ENCODE data around the gene CACNB1.
A peak's percentile ranks its signal among the peaks of the same experiment; 100 is the strongest.

The CACNB1 gene

DNA sequence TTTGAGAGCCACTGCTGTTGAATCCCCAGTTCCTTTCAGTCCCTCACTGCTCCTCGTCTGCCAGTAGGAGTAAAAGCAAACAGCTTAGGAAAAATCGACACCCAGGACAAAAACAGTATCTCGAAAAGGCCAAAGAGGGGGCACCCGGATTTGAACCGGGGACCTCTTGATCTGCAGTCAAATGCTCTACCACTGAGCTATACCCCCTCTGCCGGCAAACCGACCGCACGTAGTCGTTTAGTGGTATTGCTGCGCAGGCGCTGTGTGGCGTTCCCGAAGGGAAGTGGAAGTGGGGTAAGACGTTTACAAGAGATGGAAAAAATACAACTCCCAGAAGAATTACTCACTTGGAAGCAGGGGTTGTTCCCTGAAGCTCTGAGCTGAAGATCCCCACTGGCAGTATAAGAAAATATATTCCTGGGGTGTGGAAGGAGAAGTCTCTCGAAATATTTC, 43.8 kb downstream of the CACNB1 start:
- H3K4me3 ChIP-seq (ENCODE audit: low read depth, low read length): peak overlapping the region; percentile 98

DNA sequence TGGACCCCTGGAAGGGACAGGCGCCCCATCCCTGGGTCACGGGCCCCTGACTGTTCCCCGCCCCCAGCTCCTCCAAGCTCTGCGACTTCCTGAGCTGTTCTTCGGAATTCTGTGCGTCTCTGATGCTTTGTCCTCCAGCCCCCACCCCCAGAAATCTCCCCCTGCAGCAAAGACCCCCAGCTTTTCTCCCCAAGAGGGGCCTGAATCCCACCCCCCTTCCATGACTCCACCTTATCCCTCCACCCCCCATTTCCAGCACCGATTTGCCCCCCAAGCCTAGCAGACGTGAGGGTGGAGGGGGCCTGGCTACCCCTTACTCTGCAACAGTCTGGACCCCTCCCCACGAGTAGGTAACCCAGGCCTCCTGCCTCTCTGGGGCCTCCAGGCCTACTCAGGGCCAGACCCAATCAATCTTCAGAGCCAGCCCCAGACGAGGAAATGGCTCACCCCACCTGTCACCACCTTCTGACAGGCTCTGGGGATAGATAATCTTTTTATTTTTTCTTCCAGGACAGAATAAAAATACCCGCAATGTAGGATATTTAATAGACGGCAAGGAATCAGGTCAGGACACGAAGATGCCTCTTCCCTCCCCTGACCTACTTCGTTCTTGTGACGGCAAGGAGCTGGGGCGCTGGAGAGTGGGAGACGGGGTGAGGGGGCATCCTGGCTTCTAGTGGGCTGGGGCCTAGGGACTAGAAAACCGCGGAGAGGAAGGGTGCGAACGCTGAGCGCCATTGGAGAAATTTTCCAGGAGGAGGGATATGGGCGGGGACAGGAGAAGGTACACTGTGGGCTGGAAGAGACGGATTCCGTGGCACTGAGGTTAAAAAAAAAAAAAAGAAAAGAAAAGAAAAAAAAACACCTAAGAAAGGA, 45.3 kb downstream of the CACNB1 start:
- peak overlapping the region; percentile 98 for H3K4me3 ChIP-seq (ENCODE audit: low read depth, low read length)

DNA sequence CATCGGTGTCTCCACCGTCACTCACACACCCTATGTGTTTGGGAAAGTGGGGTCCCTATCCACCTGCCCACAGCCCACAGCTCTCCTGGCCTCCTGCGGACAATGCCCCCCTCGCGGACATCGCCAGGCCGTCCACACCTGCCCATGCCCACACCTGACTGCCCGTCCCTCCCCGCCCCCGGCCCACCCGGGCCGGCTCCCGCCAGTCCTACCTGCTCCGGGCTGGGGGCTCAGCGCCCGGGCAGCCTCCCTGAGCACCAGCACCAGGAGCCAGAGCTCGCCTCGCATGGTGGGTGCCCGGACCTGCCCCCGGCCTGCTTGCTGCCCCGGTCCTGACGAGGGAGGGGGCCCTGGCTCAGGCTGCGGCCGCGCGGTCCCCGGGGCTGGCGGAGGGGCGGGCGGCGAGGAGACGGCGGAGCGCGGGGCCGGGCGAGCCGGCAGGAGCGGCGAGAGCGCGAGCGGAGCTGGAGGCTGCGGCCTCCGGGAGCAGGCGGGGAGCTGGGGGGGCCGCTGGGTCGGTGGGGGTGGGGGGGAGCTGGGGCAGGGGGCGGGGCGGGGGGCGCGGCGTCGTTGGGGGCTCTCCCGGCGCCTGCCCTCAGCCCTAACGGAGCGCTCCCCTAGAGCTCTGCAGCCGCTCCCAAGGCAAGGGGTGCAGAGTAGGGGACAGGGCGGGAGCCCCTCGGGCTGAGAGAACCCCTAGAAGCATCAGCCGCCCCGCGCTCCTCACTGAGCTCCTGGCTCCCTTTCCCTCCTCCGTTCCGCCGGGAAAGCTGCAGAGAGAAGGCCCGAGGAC, 46.1 kb downstream of the CACNB1 start, which contains the start of gene PLXDC1:
TSS of gene PLXDC1 (minus strand) at position 488 of the 793 bp plus-strand sequence. CDS start at position 288, 200 bp downstream.
- H3K4me3 ChIP-seq (ENCODE audit: low read depth, low read length): peak within 1 kb of the TSS; percentile 98

DNA sequence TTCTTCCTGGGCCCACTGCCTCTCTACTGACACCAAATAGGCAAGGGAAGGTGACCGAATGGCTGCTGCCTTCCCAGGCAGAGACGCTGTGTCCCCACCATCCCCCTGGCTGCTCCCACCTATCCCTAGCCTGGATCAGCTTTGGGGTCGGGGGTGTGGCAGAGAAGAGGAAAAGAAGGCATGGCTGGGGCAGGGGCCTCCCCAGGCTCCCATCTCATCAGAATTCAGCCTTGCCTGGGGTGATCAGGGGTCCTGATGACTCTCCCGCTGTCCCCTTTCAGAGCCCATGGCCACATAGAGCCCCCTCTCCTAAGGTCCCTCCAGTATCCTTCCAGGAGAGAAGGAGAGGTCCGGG, 46.7 kb downstream of the CACNB1 start:
- peak overlapping the region; percentile 51 for H3K4me3 ChIP-seq (ENCODE audit: low read depth, low read length)

DNA sequence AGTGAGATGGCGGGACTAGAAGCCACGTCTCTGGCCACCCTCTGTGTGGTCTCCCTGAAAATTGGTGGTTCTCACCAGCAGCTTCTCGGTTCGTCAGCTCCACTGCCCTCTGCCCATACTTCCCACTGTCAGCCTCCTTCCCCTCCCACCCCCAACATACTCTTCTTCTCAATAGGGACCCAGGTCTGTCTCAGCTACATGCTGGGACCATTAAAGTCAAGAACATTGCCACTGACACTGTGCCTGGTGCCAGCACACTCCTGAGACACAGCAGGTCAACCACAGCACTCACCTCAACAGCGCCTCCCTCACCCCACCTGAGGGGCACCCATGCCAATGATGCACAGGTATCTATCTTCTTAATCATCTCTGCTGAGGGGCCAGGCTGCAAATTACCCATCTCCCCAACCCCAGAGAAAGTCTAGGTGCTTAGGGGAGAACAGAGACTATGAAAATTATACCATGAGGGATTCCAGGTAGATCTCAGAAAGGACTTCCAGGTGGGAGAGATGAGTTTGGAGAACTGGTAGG, 47.3 kb downstream of the CACNB1 start:
- no peak overlapping the region for H3K4me3 ChIP-seq (ENCODE audit: low read depth, low read length)

DNA sequence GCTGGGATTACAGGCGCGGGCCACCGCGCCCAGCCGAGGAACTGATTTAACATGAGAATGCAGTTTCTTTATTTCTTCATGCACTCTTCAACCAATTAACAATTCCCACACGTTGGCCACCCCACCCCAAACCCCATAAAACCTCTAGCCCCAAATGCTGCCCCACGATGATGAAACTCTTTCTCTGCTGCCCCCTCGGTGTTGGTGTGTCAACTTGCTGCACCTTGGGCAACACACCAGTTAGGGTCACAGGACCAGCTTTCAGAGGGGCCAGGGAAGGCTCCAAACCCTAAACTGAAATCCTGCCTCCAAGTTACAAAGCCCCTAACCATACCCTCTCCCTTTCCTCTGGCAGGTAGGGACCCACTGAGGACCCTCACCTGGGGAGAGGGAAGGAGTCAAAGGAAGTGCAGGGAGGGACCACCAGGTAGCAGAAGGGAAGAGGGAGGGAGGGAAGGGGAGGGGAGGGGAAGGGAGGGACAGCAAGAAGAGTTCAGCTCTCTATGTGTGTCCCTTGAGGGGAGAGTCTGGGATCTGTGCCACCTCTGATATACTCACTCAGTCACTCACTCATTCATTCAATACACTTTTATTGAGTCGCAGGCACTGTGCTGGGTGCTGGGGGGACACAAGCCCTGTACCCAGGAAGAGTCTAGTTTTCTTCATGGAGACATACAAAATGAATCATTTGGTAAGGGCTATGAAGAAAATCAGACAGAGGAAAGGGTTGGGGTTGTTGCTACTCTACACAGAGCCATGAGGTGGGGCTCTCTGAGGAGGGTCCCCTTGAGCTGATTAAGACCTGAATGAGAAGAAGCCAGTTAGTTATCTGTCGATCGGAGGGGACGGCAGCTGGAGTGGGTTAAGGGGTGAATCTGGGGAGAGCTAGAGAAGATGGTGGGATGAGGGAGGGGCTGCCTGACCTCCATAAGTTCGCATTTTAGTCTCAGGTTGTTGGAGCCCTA, 50.0 kb downstream of the CACNB1 start:
- H3K4me3 ChIP-seq (ENCODE audit: low read depth, low read length): no peak overlapping the region

DNA sequence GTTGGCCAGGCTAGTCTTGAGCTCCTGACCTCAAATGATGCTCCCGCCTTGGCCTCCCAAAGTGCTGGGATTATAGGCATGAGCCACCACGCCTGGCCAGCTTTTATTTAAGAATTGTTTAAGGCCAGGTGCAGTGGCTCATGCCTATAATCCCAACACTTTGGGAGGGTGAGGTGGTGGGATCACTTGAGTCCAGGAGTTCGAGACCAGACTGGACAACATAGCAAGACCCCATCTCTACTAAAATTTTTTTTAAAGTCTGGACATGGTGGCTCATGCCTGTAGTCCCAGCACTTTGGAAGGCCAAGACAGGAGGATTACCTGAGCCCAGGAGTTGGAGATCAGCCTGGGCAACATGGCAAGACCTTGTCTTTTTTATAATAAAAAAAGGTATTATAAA, 51.2 kb downstream of the CACNB1 start:
- H3K4me3 ChIP-seq (ENCODE audit: low read depth, low read length): no peak overlapping the region

DNA sequence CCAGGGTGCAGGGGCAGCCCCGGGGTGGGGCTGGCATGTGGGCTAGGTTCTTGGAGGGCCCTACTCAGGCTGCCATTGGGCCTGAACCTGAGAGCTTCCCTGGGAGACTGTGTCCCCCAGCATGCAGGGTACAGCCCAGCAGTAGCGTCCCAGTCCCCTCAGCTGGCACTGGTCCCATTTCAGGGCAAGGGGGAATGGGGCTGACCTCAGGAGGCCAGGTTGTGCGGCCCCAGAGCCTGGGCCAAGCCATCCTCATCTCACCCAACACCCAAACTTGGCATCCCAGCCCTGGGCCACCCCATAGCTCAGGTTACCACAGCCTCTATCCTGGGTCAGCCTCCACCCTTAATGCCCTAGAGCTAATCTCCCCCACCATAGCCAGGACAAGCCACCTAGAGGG, 52.3 kb downstream of the CACNB1 start:
- H3K4me3 ChIP-seq (ENCODE audit: low read depth, low read length): no peak overlapping the region

DNA sequence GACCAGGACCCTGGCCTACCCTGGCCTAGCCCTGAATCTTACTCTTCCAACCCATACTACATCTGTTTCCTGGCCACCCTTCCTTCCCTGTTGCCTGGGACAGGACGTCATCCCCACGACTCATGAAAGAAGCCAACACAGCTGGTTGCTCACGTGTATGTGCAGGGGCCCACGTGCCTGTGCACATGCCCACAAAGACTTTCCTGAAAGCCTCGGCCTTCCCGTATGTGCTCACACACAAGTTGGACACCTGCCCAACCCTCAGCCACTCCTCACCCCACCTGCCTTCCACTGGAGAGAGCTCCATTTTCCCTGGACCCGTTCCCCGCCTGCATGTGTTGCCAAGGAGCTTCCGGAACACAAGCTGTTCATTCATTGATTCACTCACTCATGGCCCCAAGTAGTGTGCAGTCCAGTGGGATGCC, 53.0 kb downstream of the CACNB1 start:
- H3K4me3 ChIP-seq (ENCODE audit: low read depth, low read length): no peak overlapping the region

DNA sequence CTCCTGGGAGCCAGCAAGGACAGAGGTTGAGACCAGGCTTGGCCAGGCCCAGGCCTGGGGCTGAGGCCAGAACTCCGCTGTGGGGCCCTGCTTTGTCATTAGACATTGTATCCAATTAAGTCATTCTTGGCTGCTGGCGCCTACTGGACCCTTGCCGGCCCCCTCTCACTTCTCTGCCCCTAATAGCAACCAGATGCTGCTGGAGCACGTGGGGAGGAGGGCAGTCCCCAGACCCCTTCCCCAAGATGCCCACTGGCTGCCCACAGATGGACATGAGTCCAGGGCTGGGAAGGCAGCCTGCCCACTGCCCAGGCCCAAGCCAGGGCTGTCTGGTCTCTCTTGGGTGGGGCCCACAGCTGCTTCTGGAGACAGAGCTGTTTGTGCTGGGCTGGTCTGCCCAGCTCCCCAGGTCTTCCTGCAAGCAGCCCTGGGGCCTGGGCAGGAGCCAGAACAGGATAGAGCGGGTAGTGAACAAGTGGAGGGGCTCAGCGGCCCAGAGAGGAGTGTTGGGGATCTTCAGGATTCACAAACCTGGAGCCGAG, 53.8 kb downstream of the CACNB1 start:
- H3K4me3 ChIP-seq (ENCODE audit: low read depth, low read length): no peak overlapping the region

DNA sequence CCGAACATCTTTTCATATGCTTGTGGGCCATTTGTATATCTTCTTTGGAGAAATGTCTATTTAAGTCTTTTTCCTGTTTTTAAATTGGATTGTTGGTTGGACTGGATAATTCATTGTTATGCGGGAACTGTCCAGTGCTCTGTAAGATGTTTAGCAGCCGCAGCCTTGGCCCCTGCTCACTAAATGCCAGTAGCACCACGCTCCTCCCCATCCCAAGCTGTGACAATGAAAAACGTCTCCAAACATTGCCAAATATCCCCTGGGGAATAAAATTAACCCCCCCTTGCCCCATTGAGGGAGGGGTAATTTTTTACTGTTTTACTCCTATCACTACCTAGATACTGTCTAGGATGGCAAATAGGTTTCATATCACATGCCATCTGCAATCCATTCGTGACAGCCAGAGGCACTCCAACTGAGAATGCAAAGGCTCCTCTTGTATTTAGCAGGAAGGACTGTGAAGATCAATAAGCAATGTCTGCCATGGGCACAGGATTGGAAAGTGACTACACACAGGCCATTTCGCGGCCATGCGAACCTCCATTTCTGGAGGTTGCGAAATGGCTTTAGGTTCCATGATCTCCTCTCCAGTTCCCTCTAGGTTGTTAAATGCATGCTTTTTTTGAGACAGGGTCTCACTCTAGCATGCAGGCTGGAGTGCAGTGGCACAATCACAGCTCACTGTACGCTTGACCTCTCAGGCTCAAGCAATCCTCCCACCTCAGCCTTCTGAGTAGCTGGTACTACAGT, 55.4 kb downstream of the CACNB1 start:
- H3K4me3 ChIP-seq (ENCODE audit: low read depth, low read length): no peak overlapping the region

DNA sequence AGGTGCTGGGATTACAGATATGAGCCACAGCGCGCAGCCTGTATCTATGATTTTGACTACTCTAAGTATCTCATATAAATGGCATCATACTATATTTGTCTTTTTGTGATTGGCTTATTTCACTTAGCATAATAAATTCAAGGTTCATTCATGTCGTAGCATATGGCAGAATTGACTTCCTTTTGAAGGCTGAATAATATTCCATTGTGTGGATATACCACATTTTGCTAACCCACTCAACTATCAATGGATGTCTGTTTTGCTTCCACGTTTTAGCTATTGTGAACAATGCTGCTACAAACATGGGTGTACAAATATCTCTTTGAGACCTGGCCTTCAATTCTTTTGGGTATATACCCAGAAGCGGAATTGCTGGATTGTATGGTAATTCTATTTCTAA, 56.2 kb downstream of the CACNB1 start:
- no peak overlapping the region for H3K4me3 ChIP-seq (ENCODE audit: low read depth, low read length)

DNA sequence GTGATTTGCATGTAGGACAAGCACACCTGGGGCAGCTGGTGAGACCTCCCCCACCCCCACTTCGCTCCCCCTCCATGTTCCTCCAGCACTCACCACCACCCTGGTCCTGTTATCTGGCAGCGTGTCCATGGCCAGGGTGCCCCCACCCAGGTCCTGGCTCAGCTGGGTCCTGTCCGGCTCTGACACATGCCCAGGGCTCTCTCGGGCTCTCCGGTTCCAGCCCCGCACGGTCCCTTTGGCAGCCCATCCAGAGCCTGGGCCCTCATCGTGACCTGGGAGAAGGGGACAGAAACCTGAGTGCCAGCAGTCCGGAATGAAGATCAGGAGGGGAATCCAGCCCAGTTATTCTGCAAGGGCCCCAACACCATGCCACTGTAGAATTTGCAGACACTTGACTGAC, 57.9 kb downstream of the CACNB1 start:
- H3K4me3 ChIP-seq (ENCODE audit: low read depth, low read length): no peak overlapping the region

DNA sequence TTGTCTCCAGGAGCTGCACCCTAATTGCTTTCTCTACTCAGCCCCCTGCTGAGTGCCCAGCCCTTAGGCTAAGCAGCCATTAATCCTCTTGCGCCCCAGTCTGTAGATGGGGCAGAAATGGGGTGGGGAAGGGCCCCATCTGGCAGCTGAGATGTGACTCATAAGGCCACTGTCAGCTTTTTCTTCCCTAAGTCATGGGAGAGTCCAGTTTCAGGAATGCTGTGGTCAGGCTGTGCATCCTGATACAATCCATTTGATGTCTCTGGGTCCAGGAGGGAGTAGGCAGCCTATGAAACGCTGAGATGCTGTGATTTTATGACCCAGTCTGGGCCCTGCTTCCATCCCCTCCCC, 58.3 kb downstream of the CACNB1 start:
- H3K4me3 ChIP-seq (ENCODE audit: low read depth, low read length): no peak overlapping the region

DNA sequence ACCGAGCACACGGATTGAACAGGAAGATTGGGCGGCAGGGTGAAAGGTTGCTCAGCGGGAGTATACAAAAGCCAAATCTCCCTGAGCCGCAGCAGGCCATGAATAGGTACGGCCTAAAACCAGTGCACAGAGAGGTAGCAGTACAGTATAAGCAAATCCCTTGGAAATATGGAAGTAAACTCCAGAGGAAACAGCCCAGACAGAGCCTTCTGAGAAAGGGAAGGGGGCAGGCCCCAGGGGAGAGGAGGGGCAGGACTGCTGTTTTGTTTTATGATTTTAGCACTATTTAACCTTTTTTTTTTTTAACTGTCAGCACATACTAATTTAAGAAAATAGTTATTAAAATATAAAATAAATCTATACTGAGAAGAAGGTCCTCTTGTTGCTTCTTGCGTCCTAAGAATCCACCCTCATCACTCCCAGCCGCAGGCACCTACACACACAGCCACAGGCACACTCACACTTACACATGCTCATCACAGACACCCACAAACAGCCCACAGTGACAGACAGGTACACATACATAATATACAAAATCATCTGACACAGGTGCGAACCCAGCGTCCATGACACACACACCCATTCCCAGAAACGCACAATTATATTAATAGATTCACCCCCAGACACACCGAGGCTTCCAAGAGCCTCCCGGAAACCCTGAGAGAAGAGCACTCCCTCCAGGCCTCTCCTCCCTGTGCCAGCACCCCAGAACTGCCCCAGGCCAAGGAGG, 58.9 kb downstream of the CACNB1 start:
- no peak overlapping the region for H3K4me3 ChIP-seq (ENCODE audit: low read depth, low read length)

DNA sequence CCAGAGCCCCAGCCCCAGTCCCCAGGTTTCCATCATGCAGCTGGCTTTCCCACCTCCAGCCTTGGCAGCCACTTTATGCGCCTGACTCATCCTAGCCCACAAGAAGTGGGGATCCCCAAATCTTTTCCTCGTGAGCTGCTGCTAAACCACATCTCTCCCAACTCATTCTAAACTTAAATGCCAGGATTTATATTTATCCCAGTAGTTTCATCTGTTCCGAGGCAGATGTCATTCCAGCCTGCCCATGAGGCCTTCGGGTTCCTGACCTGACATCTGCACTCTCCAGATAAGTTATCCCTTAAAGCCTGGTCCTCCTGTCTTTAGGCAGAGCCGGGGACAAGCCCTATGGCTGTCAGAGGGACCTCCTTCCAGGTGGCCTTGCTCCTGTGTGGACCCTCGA, 62.6 kb downstream of the CACNB1 start:
- H3K4me3 ChIP-seq (ENCODE audit: low read depth, low read length): no peak overlapping the region

DNA sequence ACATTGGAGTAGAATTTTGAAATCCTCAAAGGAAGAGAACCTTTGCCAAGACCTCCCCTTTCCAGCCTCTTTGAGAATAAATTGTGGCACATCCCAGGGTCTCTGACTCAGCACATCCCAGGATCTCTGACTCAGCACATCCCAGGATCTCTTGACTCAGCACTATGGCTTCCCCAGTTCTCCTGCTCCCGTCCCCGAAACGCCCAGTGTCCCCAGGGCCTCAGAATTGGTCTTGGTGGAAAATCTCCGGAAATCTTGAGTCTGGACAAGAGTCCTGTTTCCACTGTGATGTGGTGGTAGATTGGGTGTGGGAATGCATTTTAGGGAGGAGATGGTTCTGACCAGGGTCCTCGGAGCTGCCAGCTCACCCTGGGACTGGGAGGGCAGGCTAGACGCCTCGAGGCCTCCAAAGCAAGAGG, 65.3 kb downstream of the CACNB1 start:
- no peak overlapping the region for H3K4me3 ChIP-seq (ENCODE audit: low read depth, low read length)

DNA sequence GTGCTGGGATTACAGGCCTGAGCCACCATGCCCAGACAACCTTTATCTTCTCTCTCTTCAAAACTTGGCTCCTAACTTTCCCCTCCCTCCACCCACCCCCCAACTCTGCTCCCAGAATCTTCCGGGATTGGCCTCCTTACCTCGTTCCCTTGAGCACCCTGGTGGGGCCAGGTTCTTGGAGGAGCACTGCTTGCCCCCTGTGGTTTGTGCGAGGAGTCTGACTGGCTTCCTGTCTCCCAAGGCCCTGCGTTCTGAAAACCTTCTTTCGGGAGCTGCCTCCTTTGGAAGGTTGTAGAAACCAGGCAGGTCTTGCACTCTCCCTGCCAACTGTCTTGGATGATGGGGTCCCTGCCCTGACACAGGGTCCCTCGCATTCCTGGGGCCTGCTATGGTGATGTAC, 65.9 kb downstream of the CACNB1 start:
- no peak overlapping the region for H3K4me3 ChIP-seq (ENCODE audit: low read depth, low read length)

DNA sequence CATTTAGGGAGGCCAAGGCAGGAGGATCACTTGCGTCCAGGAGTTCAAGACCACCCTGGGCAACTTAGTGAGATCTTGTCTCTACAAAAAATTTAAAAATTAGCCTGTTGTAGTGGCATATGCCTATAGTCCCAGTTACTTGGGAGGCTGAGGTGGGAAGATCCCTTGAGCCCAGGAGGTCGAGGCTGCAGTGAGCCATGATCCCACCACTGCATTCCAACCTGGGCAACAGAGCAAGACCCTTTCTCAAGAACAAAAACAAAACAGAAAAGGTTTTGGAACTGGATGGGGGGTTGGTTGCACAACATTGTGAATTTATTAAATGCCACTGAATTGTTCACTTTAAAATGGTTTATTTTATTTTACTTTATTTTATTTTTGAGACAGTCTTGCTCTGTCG, 67.3 kb downstream of the CACNB1 start:
- H3K4me3 ChIP-seq (ENCODE audit: low read depth, low read length): no peak overlapping the region
